Esophagus muscularis mucosa (tissue), 4 donors: ENCODE data around the gene SV2C. TPM values are rescaled to one million over a fixed set of nuclear protein-coding genes. Genes with fewer than 3 reads are reported as not detected.
A peak's percentile ranks its signal among the peaks of the same experiment; 100 is the strongest.

Experiments used
- DNase-seq: peaks from one replicate; pipeline ENCODE4 v3.0.0-alpha.2; 2017; ENCODE audit errors: extremely low spot score
- H3K27ac ChIP-seq, 4 donors: fragments of 200-600 bp; sonication (generic); replicated peaks in 1 of 4; 1 replicate in 3 of 4; 2 replicates in 1 of 4; pipeline ENCODE4 v1.5.1; 2016 to 2019; ENCODE audit warnings: mild to moderate bottlenecking in 1 of 4
- H3K27me3 ChIP-seq, 4 donors: fragments of 200-600 bp; sonication (generic); one replicate each; pipeline versions ENCODE4 v1.5.1 to v1.6.0; 2016 to 2019
- H3K36me3 ChIP-seq, 4 donors: fragments of 200-600 bp; sonication (generic); one replicate each; pipeline ENCODE4 v1.5.1; 2016 to 2019
- H3K4me1 ChIP-seq, 4 donors: fragments of 200-600 bp; sonication (generic); one replicate each; pipeline ENCODE4 v1.5.1; 2016 to 2019
- H3K4me3 ChIP-seq, 4 donors: fragments of 200-600 bp; sonication (generic); 1 replicate in 2 of 4; 2 replicates in 2 of 4; pipeline ENCODE4 v1.5.1; 2016 to 2019; ENCODE audit warnings: mild to moderate bottlenecking in 4 of 4, moderate library complexity in 1 of 4
- H3K9me3 ChIP-seq, 4 donors: fragments of 200-600 bp; sonication (generic); 1 replicate in 3 of 4; 2 replicates in 1 of 4; pipeline ENCODE4 v1.5.1; 2016 to 2019
- EP300 ChIP-seq: sonication (generic); formaldehyde crosslinking; IDR thresholded peaks from one replicate; pipeline ENCODE4 v1.6.1; 2017; ENCODE audit warnings: antibody characterized with exemption
- POLR2AphosphoS5 ChIP-seq, 2 donors: sonication (generic); formaldehyde crosslinking; IDR thresholded peaks; one replicate each; pipeline ENCODE4 v1.6.1; 2017; ENCODE audit warnings: antibody characterized with exemption in 2 of 2
- WGBS: methylation state at CpG from one replicate; pipeline ENCODE4 v1.1.5; 2018; 5-methylcytosine and 5-hydroxymethylcytosine counted together
- intact Hi-C: fragments of 100-400 bp; cut with DNase I; formaldehyde crosslinking; loops from one replicate; pipeline ENCODE4 v1.15.1; 2023
- small RNA-seq, 3 donors: library from RNA; depleted of rRNA; stranded (forward); fragments of <200 nt; gene quantifications; one replicate each; pipeline ENCODE3, GENCODE V24; 2016
- total RNA-seq, 4 donors: library from RNA; depleted of rRNA; stranded (reverse); fragments of >200 nt; gene quantifications; one replicate each; pipeline versions ENCODE4 v1.1.0 to v1.2.1, GENCODE V29; 2016
- TF ChIP-seq, protein P1 (sequence below), 3 experiments: fragments of 200-600 bp in 2 of 3; fragments of 450-650 bp in 1 of 3; sonication (generic) in 2 of 3; IDR thresholded peaks; one replicate each; pipeline ENCODE4 v1.5.1; 2017 to 2019; ENCODE audit warnings: antibody characterized with exemption in 3 of 3, mild to moderate bottlenecking in 2 of 3, moderate library complexity in 1 of 3

SV2C gene
- total RNA-seq, 4 donors from 2014 or later = 0.23 to 0.99 (median 0.47) TPM

DNA sequence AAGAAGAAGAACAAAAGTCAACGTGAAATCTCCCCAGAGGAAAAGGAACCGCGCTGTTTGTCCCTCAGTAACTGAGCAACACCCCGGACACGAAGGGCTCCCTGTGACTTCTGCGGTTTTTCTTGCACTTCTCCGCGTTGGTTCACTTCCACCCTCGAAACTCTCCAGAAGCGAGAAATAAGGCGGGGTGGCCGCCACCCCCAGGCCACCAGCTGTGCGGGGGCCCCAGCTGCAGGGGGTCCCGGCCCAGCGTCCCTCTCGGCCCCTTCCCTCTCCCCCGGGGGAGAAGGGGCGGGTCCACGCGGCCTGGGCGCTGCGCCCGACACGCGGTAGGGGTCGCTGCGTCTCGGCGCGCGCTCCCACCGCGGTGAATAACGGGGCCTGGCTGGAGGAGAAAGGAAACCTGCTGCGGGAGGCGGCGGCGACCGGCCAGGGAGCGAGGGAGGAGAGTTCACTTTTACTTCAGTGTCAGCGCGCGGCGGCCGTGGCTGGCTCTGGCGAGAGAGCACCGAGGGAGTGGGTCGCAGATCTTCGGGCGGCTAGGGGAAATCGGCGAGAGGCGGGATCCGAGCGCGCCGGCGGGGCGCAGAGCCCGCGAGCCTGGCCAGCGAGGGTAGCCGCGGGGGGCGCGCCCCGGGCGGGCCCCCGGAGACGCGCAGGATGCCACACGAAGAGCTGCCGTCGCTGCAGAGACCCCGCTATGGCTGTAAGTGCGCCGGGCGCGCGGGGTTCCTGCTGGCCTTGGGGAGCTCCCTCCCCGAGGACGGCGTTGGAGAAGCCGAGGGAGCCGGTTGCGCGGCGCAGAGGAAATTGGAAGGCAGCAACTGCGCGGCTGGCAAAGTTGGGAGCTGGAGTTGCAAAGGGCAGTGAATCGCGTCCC, 319.9 kb downstream of the SV2C start, which contains the start of gene IQGAP2:
Gene IQGAP2, plus strand, starts transcription at position 400 of the 880 bp plus-strand sequence. Its CDS starts 261 bp downstream, at position 661.
- no peak for DNase-seq
- intact Hi-C loops = no loop called here
- Histone ChIP-seq H3K27me3 (peaks cover 0 to 28% (median 6%) of the 10 kb centered on the region in 4 donors), H3K4me3 (peak within 1 kb of the TSS; percentile 56 to 75 (median 66)), H3K9me3 (no peaks in the 10 kb centered on the region), H3K36me3 (no peaks in the 10 kb centered on the region), H3K27ac (peak within 1 kb of the TSS; percentile 75 to 81 (median 77)), H3K4me1 (peaks cover 13 to 28% (median 23%) of the 10 kb centered on the region in 4 donors)
- under 1% methylated on average over 39 of the region's 92 CpGs for WGBS
- TF ChIP-seq POLR2AphosphoS5 (IDR thresholded peaks at IDR 0.05) (peak; percentile 36 to 41), EP300 (no peak)
- TF ChIP-seq, protein P1, sequence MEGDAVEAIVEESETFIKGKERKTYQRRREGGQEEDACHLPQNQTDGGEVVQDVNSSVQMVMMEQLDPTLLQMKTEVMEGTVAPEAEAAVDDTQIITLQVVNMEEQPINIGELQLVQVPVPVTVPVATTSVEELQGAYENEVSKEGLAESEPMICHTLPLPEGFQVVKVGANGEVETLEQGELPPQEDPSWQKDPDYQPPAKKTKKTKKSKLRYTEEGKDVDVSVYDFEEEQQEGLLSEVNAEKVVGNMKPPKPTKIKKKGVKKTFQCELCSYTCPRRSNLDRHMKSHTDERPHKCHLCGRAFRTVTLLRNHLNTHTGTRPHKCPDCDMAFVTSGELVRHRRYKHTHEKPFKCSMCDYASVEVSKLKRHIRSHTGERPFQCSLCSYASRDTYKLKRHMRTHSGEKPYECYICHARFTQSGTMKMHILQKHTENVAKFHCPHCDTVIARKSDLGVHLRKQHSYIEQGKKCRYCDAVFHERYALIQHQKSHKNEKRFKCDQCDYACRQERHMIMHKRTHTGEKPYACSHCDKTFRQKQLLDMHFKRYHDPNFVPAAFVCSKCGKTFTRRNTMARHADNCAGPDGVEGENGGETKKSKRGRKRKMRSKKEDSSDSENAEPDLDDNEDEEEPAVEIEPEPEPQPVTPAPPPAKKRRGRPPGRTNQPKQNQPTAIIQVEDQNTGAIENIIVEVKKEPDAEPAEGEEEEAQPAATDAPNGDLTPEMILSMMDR (IDR thresholded peaks at IDR 0.05) = peak; percentile 29 to 64 (median 45)

Small RNAs within 50 kb of the gene (small RNA-seq; reads per million reads assigned to genes)
- 0 reads per million in 3 donors for gene AC113404.2
- 0 reads per million in 3 donors for gene RNA5SP186
